Measurements from ENCODE around the gene RXFP4. TPM values are rescaled to one million over a fixed set of nuclear protein-coding genes. Genes with fewer than 3 reads are reported as not detected.

The RXFP4 gene
- polyA plus RNA-seq, 1 of the 3 experiments (the other 2 are of a cell fraction): not detected

DNA sequence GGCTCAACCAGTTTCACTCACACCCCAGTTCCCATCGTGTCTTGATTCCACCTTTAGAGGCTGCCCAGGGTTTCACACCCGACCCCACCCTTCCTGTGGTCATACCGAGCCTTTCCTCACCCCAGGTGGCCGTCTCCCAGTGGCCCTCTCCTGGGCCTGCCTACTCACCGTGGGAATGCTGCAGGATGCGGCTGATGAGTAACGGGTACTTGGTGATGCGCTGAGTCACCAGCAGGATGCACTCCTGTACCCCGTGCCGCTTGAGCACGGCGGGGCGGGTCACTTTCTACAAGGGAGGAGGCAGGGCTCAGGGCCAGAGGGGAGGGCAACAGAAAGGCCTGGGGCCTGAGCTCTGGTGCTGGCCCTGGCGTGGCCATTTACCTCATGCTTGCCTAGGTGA, 20.5 kb downstream of the RXFP4 start (continued):
- peak; percentile 58; the same call in 1 of the 2 replicates for TF ChIP-seq USF1 (IDR thresholded peaks at IDR 0.05; ENCODE audit: borderline replicate concordance, low read depth)
- TF ChIP-seq RAD21 (IDR thresholded peaks at IDR 0.05; ENCODE audit: low read length): peak; percentile 36; the same call in 1 of the 2 replicates
- peak; percentile 50 for TF ChIP-seq SMC3 (IDR thresholded peaks at IDR 0.05; ENCODE audit: low read depth, low read length)

DNA sequence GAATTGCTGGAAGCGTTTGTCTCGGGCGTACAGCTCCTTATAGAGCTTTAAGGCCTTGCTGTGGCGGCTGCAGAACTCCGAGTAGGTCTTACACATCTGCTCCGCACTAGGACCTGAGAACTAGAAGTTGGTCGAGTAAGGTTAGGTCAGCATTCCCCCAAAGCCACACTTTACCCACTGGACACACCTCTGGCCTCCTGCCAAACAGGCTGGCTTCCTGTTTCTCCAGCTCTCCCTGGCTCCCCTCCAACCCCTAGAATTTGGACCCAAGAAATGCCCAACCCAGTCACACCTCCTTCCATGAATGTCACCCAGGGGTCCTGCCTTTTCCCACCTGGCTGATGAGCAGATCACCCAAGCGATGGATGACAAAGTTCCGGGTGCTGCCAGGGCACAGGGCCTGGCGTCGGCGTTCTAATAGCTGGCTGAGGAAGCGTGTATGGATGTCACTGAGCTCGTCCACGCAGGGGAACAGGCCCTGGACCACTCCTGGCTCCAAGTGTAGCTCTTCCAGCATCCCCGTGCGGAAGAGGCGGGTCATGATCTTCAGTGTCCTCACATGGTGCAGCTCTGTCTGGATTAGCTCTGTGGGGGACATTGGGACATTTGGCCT, 21.3 kb downstream of the RXFP4 start:
- Histone ChIP-seq H4K20me1 (ENCODE audit: insufficient read depth) (peaks cover 16% of the 10 kb centered on the region), H3K9me2 (no peaks in the 10 kb centered on the region), H3K27me3 (ENCODE audit: insufficient read depth) (no peaks in the 10 kb centered on the region), H3K4me2 (peak overlapping the region; percentile 31; the same call in 1 of the 2 replicates), H3F3A (replicated peaks; ENCODE audit: insufficient read depth) (peaks cover 27% of the 10 kb centered on the region), H3K4me1 (ENCODE audit: control insufficient read depth in 1 of 2, insufficient read depth in 2 of 2, low read depth in 1 of 2, low read length in 1 of 2) (peaks cover 3 to 19% of the 10 kb centered on the region in 2 experiments; a peak in 2 of 4 replicates), H3K4me3 (ENCODE audit: low read depth in 2 of 2, low read length in 1 of 2) (no peak overlapping the region), H3K9me3 (no peaks in the 10 kb centered on the region), H3K27ac (ENCODE audit: low read depth in 2 of 2, low read length in 1 of 2) (peak overlapping the region in 1 of 2 experiments; percentile 79; a peak in 2 of 4 replicates), H3K36me3 (replicated peaks in 1 of 2; ENCODE audit: control insufficient read depth in 1 of 2, insufficient read depth in 2 of 2, low read length in 1 of 2) (peaks cover 53 to 62% of the 10 kb centered on the region in 2 experiments), H3K9ac (no peak overlapping the region; the same call in 1 of the 2 replicates), H2AFZ (ENCODE audit: low read depth) (no peak overlapping the region), H3K79me2 (ENCODE audit: insufficient read depth) (peaks cover 45% of the 10 kb centered on the region)
- CTCF ChIA-PET: interaction anchor here (1.4 kb wide), 1 partner anchor 24 kb away, joined by 7 read pairs; no protein-coding TSS in a partner anchor
- POLR2A ChIA-PET: no interaction called here
- DNase-seq: no peak
- 88% methylated on average over 12 of the region's 18 CpGs for WGBS (ENCODE audit: low lambda C conversion rate)
- TF ChIP-seq CTCF (IDR thresholded peaks at IDR 0.05): no peak
- TF ChIP-seq NFIC (IDR thresholded peaks at IDR 0.05; ENCODE audit: borderline replicate concordance): peak; percentile 86

GRCh38 chr1:155964193-155964592, 22.8 kb downstream of the RXFP4 start:
- no peak for TF ChIP-seq USF2 (IDR thresholded peaks at IDR 0.05; ENCODE audit: borderline replicate concordance, low read depth, low read length)
- CTCF ChIA-PET: no interaction called here

More at GRCh38 chr1:155964193-155964592, 22.8 kb downstream of the RXFP4 start:
- Histone ChIP-seq H3F3A (replicated peaks; ENCODE audit: insufficient read depth) (peaks cover 24% of the 10 kb centered on the region), H3K27me3 (ENCODE audit: insufficient read depth) (no peaks in the 10 kb centered on the region), H3K9me3 (no peaks in the 10 kb centered on the region), H3K4me3 (ENCODE audit: low read depth in 2 of 2, low read length in 1 of 2) (no peak overlapping the region), H3K4me2 (no peak overlapping the region), H3K9me2 (no peaks in the 10 kb centered on the region), H4K20me1 (ENCODE audit: insufficient read depth) (peaks cover 31% of the 10 kb centered on the region), H3K36me3 (replicated peaks in 1 of 2; ENCODE audit: control insufficient read depth in 1 of 2, insufficient read depth in 2 of 2, low read length in 1 of 2) (peaks cover 54 to 63% of the 10 kb centered on the region in 2 experiments), H3K4me1 (ENCODE audit: control insufficient read depth in 1 of 2, insufficient read depth in 2 of 2, low read depth in 1 of 2, low read length in 1 of 2) (peaks cover 10 to 32% of the 10 kb centered on the region in 2 experiments; a peak in 3 of 4 replicates), H3K27ac (ENCODE audit: low read depth in 2 of 2, low read length in 1 of 2) (no peak overlapping the region), H3K79me2 (ENCODE audit: insufficient read depth) (peaks cover 60% of the 10 kb centered on the region), H3K9ac (no peak overlapping the region), H2AFZ (ENCODE audit: low read depth) (no peak overlapping the region)
- 92% methylated on average over 7 of the region's 7 CpGs for WGBS (ENCODE audit: low lambda C conversion rate)
- DNase-seq: no peak
- POLR2A ChIA-PET: no interaction called here
